OCI-LY7 (cell line): ENCODE results near the gene NAALADL2. TPM values are rescaled to one million over a fixed set of nuclear protein-coding genes. Genes with fewer than 3 reads are reported as not detected.

Experiments
- BruUV-seq: library from RNA; stranded (reverse); fragments of 400-500 nt; replicated peaks from 2 replicates; lab custom pipeline; 2021; lab: Mats Ljungman, UMichigan
- CTCF ChIA-PET: fragments of 300-600 bp; sonication (Branson Sonifier 250); formaldehyde crosslinking; loops from one replicate; lab custom pipeline; 2022; ENCODE audit warnings: antibody characterized with exemption; ENCODE audit not compliant: unreplicated experiment; lab: Charles Lee
- POLR2A ChIA-PET: fragments of 300-600 bp; sonication (Branson Sonifier 250); formaldehyde crosslinking; loops from one replicate; lab custom pipeline; 2022; ENCODE audit warnings: antibody characterized with exemption; lab: Charles Lee
- DNase-seq: peaks from one replicate; pipeline ENCODE4 v3.0.0-alpha.2; 2015; ENCODE audit warnings: low spot score
- H2AFZ ChIP-seq: fragments of 200-600 bp; sonication (generic), shearing (Covaris generic); 2 replicates; pipeline ENCODE4 v1.6.1; 2014; ENCODE audit warnings: mild to moderate bottlenecking, antibody characterized with exemption, low read length, moderate library complexity
- H3K27ac ChIP-seq: fragments of 200-600 bp; sonication (generic); 2 replicates; pipeline ENCODE4 v1.5.1; 2014; ENCODE audit warnings: mixed run types, low read depth, mild to moderate bottlenecking, moderate library complexity, low read length, inconsistent platforms; ENCODE audit not compliant: poor library complexity, severe bottlenecking
- H3K36me3 ChIP-seq: fragments of 200-600 bp; sonication (generic); 2 replicates; pipeline ENCODE4 v1.6.1; 2014; ENCODE audit warnings: mild to moderate bottlenecking, antibody characterized with exemption, low read length, moderate library complexity, mixed read lengths; ENCODE audit not compliant: insufficient read depth
- H3K4me1 ChIP-seq: fragments of 200-600 bp; sonication (generic); 2 replicates; pipeline ENCODE4 v1.5.1; 2014; ENCODE audit warnings: mild to moderate bottlenecking, low read length; ENCODE audit not compliant: insufficient read depth, poor library complexity, severe bottlenecking
- H3K4me2 ChIP-seq: fragments of 200-600 bp; sonication (generic); 2 replicates; pipeline ENCODE4 v1.6.1; 2014; ENCODE audit warnings: mild to moderate bottlenecking, low read length
- H3K4me3 ChIP-seq: fragments of 200-600 bp; sonication (generic); 2 replicates; pipeline ENCODE4 v1.5.1; 2014; ENCODE audit warnings: mild to moderate bottlenecking, low read depth, low read length; ENCODE audit not compliant: poor library complexity, severe bottlenecking
- H3K79me2 ChIP-seq: fragments of 200-600 bp; sonication (generic); 2 replicates; pipeline ENCODE4 v1.6.1; 2016; ENCODE audit warnings: low read depth, mild to moderate bottlenecking, low read length, moderate library complexity, mixed read lengths; ENCODE audit not compliant: insufficient read depth
- H3K9me2 ChIP-seq: fragments of 200-600 bp; sonication (generic); 2 replicates; pipeline ENCODE4 v1.6.1; 2016; ENCODE audit warnings: mild to moderate bottlenecking, low read length, mixed read lengths; ENCODE audit not compliant: insufficient read depth
- H3K9me3 ChIP-seq: fragments of 200-600 bp; sonication (generic); 2 replicates; pipeline ENCODE4 v1.6.1; 2014; ENCODE audit warnings: mild to moderate bottlenecking, mixed run types, low read length, mixed read lengths
- H4K20me1 ChIP-seq: fragments of 200-600 bp; sonication (generic); 2 replicates; pipeline ENCODE4 v1.6.1; 2014; ENCODE audit warnings: mild to moderate bottlenecking, antibody characterized with exemption, low read length, moderate library complexity, mixed read lengths; ENCODE audit not compliant: insufficient read depth
- CTCF ChIP-seq: fragments of 200-600 bp; sonication (generic); conservative IDR thresholded peaks from 2 replicates; pipeline ENCODE4 v1.5.1; 2014; ENCODE audit warnings: mild to moderate bottlenecking, antibody characterized with exemption, low read length, moderate library complexity, mixed read lengths
- EZH2phosphoT487 ChIP-seq: fragments of 200-600 bp; sonication (generic); IDR thresholded peaks from 2 replicates; pipeline ENCODE4 v1.6.1; 2018; ENCODE audit warnings: low read depth, borderline replicate concordance, mild to moderate bottlenecking, mixed run types, antibody characterized with exemption, low read length, moderate library complexity, mixed read lengths
- intact Hi-C: fragments of 100-400 bp; cut with micrococcal nuclease; formaldehyde crosslinking; loops from one replicate; pipeline ENCODE4 v1.10.0; 2022; ENCODE audit not compliant: unreplicated experiment
- total RNA-seq, 2 experiments: library from RNA; depleted of rRNA in 1 of 2; stranded (reverse); fragments of >200 nt in 1 of 2; shearing (Covaris generic) in 1 of 2; gene quantifications; 2 replicates each; pipeline ENCODE4 v1.2.3, GENCODE V29; 2014 to 2022

NAALADL2 gene
- total RNA-seq, 2 experiments from 2014 or later: 0.25 to 0.70 TPM

GRCh38 chr3:175335229-175335628, 476.1 kb downstream of the NAALADL2 start:
- no peak for TF ChIP-seq EZH2phosphoT487
- no peak for TF ChIP-seq CTCF
- no TSS peak for BruUV-seq
- ChIA-PET CTCF (no interaction called here), POLR2A (no interaction called here)
- Histone ChIP-seq H3K36me3 (no peaks in the 10 kb centered on the region), H3K4me1 (no peaks in the 10 kb centered on the region), H3K79me2 (no peaks in the 10 kb centered on the region), H3K4me2 (no peak overlapping the region), H3K9me2 (no peaks in the 10 kb centered on the region), H3K9me3 (no peaks in the 10 kb centered on the region), H3K27ac (no peak overlapping the region), H2AFZ (no peak overlapping the region), H4K20me1 (no peaks in the 10 kb centered on the region), H3K4me3 (no peak overlapping the region)
- no peak for DNase-seq
- intact Hi-C loops: no loop called here

- Histone ChIP-seq H3K9me2 (no peaks in the 10 kb centered on the region), H3K4me3 (no peak overlapping the region), H3K4me1 (no peaks in the 10 kb centered on the region), H3K27ac (no peak overlapping the region), H3K9me3 (no peaks in the 10 kb centered on the region), H3K4me2 (no peak overlapping the region; the same call in 1 of the 2 replicates), H3K36me3 (no peaks in the 10 kb centered on the region), H3K79me2 (no peaks in the 10 kb centered on the region), H2AFZ (no peak overlapping the region), H4K20me1 (no peaks in the 10 kb centered on the region)
- DNase-seq: no peak
- intact Hi-C loops: no loop called here
- ChIA-PET CTCF (no interaction called here), POLR2A (no interaction called here)
- TF ChIP-seq EZH2phosphoT487 (no peak), CTCF (no peak)
- BruUV-seq: no TSS peak
Measured at GRCh38 chr3:175336406-175337133, 477.4 kb downstream of the NAALADL2 start.

- ChIA-PET CTCF (no interaction called here), POLR2A (no interaction called here)
- intact Hi-C loops: no loop called here
- H4K20me1 ChIP-seq: no peaks in the 10 kb centered on the region
- H3K4me3 ChIP-seq: no peak overlapping the region
- TF ChIP-seq CTCF: no peak
- TF ChIP-seq EZH2phosphoT487: no peak
- H3K4me1 ChIP-seq: no peaks in the 10 kb centered on the region
- DNase-seq: no peak
- H3K4me2 ChIP-seq: no peak overlapping the region
- H3K9me3 ChIP-seq: no peaks in the 10 kb centered on the region
- H2AFZ ChIP-seq: no peak overlapping the region
- H3K36me3 ChIP-seq: no peaks in the 10 kb centered on the region
- BruUV-seq: no TSS peak
- no peaks in the 10 kb centered on the region for H3K9me2 ChIP-seq
- H3K27ac ChIP-seq: no peak overlapping the region
- no peaks in the 10 kb centered on the region for H3K79me2 ChIP-seq
Measured at GRCh38 chr3:175337631-175338030, 478.5 kb downstream of the NAALADL2 start.
